Peyer's patch (tissue), 4 donors: Measurements from ENCODE around the gene KCNG1.

Experiments
- CTCF ChIP-seq, 6 experiments: fragments of 450-650 bp in 4 of 6; fragments of 200-600 bp in 2 of 6; sonication (generic) in 1 of 6; IDR thresholded peaks; one replicate each; pipeline ENCODE4 v1.5.1; 2017 to 2019; ENCODE audit warnings: antibody characterized with exemption in 6 of 6, mild to moderate bottlenecking in 3 of 6, moderate library complexity in 1 of 6
- POLR2A ChIP-seq, 2 donors: fragments of 450-650 bp; IDR thresholded peaks; one replicate each; pipeline ENCODE4 v1.5.1; 2017; ENCODE audit warnings: antibody characterized with exemption in 2 of 2, mild to moderate bottlenecking in 2 of 2, moderate library complexity in 2 of 2

- TF ChIP-seq CTCF (IDR thresholded peaks at IDR 0.05): no peak
- no peak for TF ChIP-seq POLR2A (IDR thresholded peaks at IDR 0.05)
Observed at GRCh38 chr20:50991076-50991475, 31.8 kb downstream of the KCNG1 start.
